ENCODE results near the gene STX16. TPM values are rescaled to one million over a fixed set of nuclear protein-coding genes. Genes with fewer than 3 reads are reported as not detected.

Gene STX16
- total and polyA plus RNA-seq, 2 of the 13 experiments (the other 11 are each of a cell fraction or from before 2014, with no cell fraction given): 28.0 to 72.7 TPM

GRCh38 chr20:58703765-58704371 lies 52.8 kb downstream of the STX16 start:
- H3K27me3 ChIP-seq (ENCODE audit: control insufficient read depth in 1 of 2, insufficient read depth in 2 of 2, low read length in 2 of 2): no peaks in the 10 kb centered on the region
- no peaks in the 10 kb centered on the region for H3K9me3 ChIP-seq (ENCODE audit: low read length)
- TF ChIP-seq TMF1 (CRISPR knock-in tag; IDR thresholded peaks at IDR 0.05; ENCODE audit: low read depth) (no peak), TRAFD1 (CRISPR knock-in tag; IDR thresholded peaks at IDR 0.05; ENCODE audit: borderline replicate concordance) (no peak), NFIC (IDR thresholded peaks at IDR 0.05; ENCODE audit: low read length) (no peak)
- peaks cover 16 to 26% of the 10 kb centered on the region in 2 experiments; a peak in 4 of 5 replicates for H3K36me3 ChIP-seq (replicated peaks in 1 of 2; ENCODE audit: control insufficient read depth in 1 of 2, insufficient read depth in 2 of 2, low read length in 2 of 2)
- ChIA-PET CTCF (ENCODE audit: low intra/inter-chr PET ratio, low total read pairs) (no interaction called here), POLR2A (no interaction called here)
- BruUV-seq (replicated peaks): no TSS peak
- no peaks in the 10 kb centered on the region; the same call in 1 of the 2 replicates for H4K20me1 ChIP-seq (ENCODE audit: insufficient read depth, low read length)
- intact Hi-C loops (cut with micrococcal nuclease; ENCODE audit: unreplicated experiment): no loop called here
- no peaks in the 10 kb centered on the region for H3K4me1 ChIP-seq (ENCODE audit: insufficient read depth, low read length)
- DNase-seq (ENCODE audit: low spot score): no peak
- no peak overlapping the region for H3K9ac ChIP-seq (ENCODE audit: insufficient read depth, low read depth, low read length)
- H2AFZ ChIP-seq (ENCODE audit: low read length): no peak overlapping the region
- H3K4me3 ChIP-seq (replicated peaks in 1 of 3; ENCODE audit: insufficient read depth in 1 of 3, low read depth in 2 of 3, low read length in 3 of 3): no peak overlapping the region
- no peak for ATAC-seq
- WGBS (ENCODE audit: low lambda C conversion rate): 95% methylated on average over 12 of the region's 12 CpGs
- no peak overlapping the region for H3K27ac ChIP-seq (ENCODE audit: extremely low read length, insufficient read depth, low read length)
- no peak overlapping the region for H3K4me2 ChIP-seq (ENCODE audit: low read depth, low read length)
- in situ Hi-C loops (cut with HindIII; ENCODE audit: extremely low pct_ligation_motif_present, low pct_unique_long_range_greater_than_20kb): no loop called here
- H3K79me2 ChIP-seq (ENCODE audit: insufficient read depth, low read length): no peaks in the 10 kb centered on the region
- FAIRE-seq: no peak

GRCh38 chr20:58705208-58705926 lies 54.3 kb downstream of the STX16 start:
- FAIRE-seq (no peak), ATAC-seq (no peak), DNase-seq (ENCODE audit: low spot score) (no peak)
- in situ Hi-C loops (cut with HindIII; ENCODE audit: extremely low pct_ligation_motif_present, low pct_unique_long_range_greater_than_20kb): no loop called here
- no peaks in the 10 kb centered on the region for H3K27me3 ChIP-seq (ENCODE audit: control insufficient read depth in 1 of 2, insufficient read depth in 2 of 2, low read length in 2 of 2)
- H3K9me3 ChIP-seq (ENCODE audit: low read length): no peaks in the 10 kb centered on the region
- POLR2A ChIA-PET: no interaction called here
- WGBS (ENCODE audit: low lambda C conversion rate): 96% methylated on average over 14 of the region's 14 CpGs
- no peak overlapping the region for H3K27ac ChIP-seq (ENCODE audit: extremely low read length, insufficient read depth, low read length)
- H3K36me3 ChIP-seq (replicated peaks in 1 of 2; ENCODE audit: control insufficient read depth in 1 of 2, insufficient read depth in 2 of 2, low read length in 2 of 2): peaks cover 10 to 16% of the 10 kb centered on the region in 2 experiments; a peak in 4 of 5 replicates
- TSS peak; percentile 18 for BruUV-seq (replicated peaks)
- no peaks in the 10 kb centered on the region; the same call in 1 of the 2 replicates for H4K20me1 ChIP-seq (ENCODE audit: insufficient read depth, low read length)
- H3K4me1 ChIP-seq (ENCODE audit: insufficient read depth, low read length): no peaks in the 10 kb centered on the region
- CTCF ChIA-PET (ENCODE audit: low intra/inter-chr PET ratio, low total read pairs): no interaction called here
- intact Hi-C loops (cut with micrococcal nuclease; ENCODE audit: unreplicated experiment): no loop called here
- H3K9ac ChIP-seq (ENCODE audit: insufficient read depth, low read depth, low read length): no peak overlapping the region
- no peaks in the 10 kb centered on the region for H3K79me2 ChIP-seq (ENCODE audit: insufficient read depth, low read length)
- H3K4me3 ChIP-seq (replicated peaks in 1 of 3; ENCODE audit: insufficient read depth in 1 of 3, low read depth in 2 of 3, low read length in 3 of 3): no peak overlapping the region
- no peak overlapping the region for H2AFZ ChIP-seq (ENCODE audit: low read length)
- H3K4me2 ChIP-seq (ENCODE audit: low read depth, low read length): no peak overlapping the region
- TF ChIP-seq CREM (IDR thresholded peaks at IDR 0.05): no peak
- no peak for TF ChIP-seq CREM (CRISPR knock-in tag; IDR thresholded peaks at IDR 0.05)
- no peak for TF ChIP-seq CBX1 (IDR thresholded peaks at IDR 0.05; ENCODE audit: low read depth)
- TF ChIP-seq YEATS4 (CRISPR knock-in tag; IDR thresholded peaks at IDR 0.05; ENCODE audit: borderline replicate concordance): no peak
- no peak for TF ChIP-seq PHF8 (CRISPR knock-in tag; IDR thresholded peaks at IDR 0.05)
- no peak for TF ChIP-seq ZNF513 (CRISPR knock-in tag; conservative IDR thresholded peaks at IDR 0.05)
- no peak for TF ChIP-seq MED13 (CRISPR knock-in tag; IDR thresholded peaks at IDR 0.05)
- TF ChIP-seq STAG1 (CRISPR knock-in tag; IDR thresholded peaks at IDR 0.05): no peak
- no peak for TF ChIP-seq GZF1 (CRISPR knock-in tag; IDR thresholded peaks at IDR 0.05)
- no peak for TF ChIP-seq ZNF841 (CRISPR knock-in tag; IDR thresholded peaks at IDR 0.05; ENCODE audit: borderline replicate concordance)
